Measurements from ENCODE around the gene MMP20. TPM values are rescaled to one million over a fixed set of nuclear protein-coding genes. Genes with fewer than 3 reads are reported as not detected.

MMP20 gene
- total RNA-seq (2021) = not detected in 2 replicates
- long read RNA-seq = 0 reads

GRCh38 chr11:102625177-102625576, at the start of gene MMP20:
Gene MMP20, minus strand, starts transcription at chr11:102625332. Its CDS starts 13 bp downstream, at chr11:102625319.
- H3K18ac ChIP-seq (ENCODE audit: insufficient read length, low read depth, low read length) = no peak within 1 kb of the TSS
- H3K79me2 ChIP-seq (ENCODE audit: insufficient read depth, low read length) = no peaks in the 10 kb centered on the region
- no peak within 1 kb of the TSS for H3T11ph ChIP-seq (ENCODE audit: low read length)
- DNase-seq = no peak
- no peak for TF ChIP-seq CTCF (conservative IDR thresholded peaks at IDR 0.05)
- no peaks in the 10 kb centered on the region for H3K9me3 Mint-ChIP-seq
- no peak within 1 kb of the TSS for H3K56ac ChIP-seq (ENCODE audit: insufficient read length, low read depth, low read length)
- no peak within 1 kb of the TSS for H4K91ac ChIP-seq (ENCODE audit: insufficient read length, low read depth, low read length)
- no peak within 1 kb of the TSS for H2BK12ac ChIP-seq (ENCODE audit: insufficient read length, low read depth, low read length)
- H3K4ac ChIP-seq (ENCODE audit: low read depth, low read length) = no peak within 1 kb of the TSS
- H3K79me1 ChIP-seq (ENCODE audit: insufficient read depth, low read depth, low read length, poor library complexity, severe bottlenecking) = no peaks in the 10 kb centered on the region
- no peak within 1 kb of the TSS for H2BK15ac ChIP-seq (ENCODE audit: low read depth, low read length)
- H2BK120ac ChIP-seq (ENCODE audit: low read depth, low read length, poor library complexity, severe bottlenecking) = no peak within 1 kb of the TSS
- no peak within 1 kb of the TSS for H2BK20ac ChIP-seq (ENCODE audit: low read depth, low read length, poor library complexity, severe bottlenecking)
- H3K9me3 ChIP-seq (ENCODE audit: control insufficient read depth, low read depth, low read length) = no peaks in the 10 kb centered on the region
- no peaks in the 10 kb centered on the region for H4K20me1 ChIP-seq (ENCODE audit: control insufficient read depth, insufficient read depth, insufficient read length)
- no peaks in the 10 kb centered on the region for H3K4me1 ChIP-seq (ENCODE audit: insufficient read depth, low read length)
- no peak within 1 kb of the TSS for H2AK5ac ChIP-seq (ENCODE audit: insufficient read length, low read length)
- no peak within 1 kb of the TSS for H4K8ac ChIP-seq (replicated peaks; ENCODE audit: insufficient read length, low read depth, low read length)
- H3K14ac ChIP-seq (ENCODE audit: insufficient read depth, low read length) = no peak within 1 kb of the TSS
- no peaks in the 10 kb centered on the region for H3K23me2 ChIP-seq (ENCODE audit: insufficient read length, low read depth, low read length, poor library complexity, severe bottlenecking)
- no peak within 1 kb of the TSS for H3K27ac ChIP-seq (ENCODE audit: insufficient read length, low read depth, low read length)
- no peak within 1 kb of the TSS for H2BK5ac ChIP-seq (ENCODE audit: insufficient read length, low read length)
- H3K27ac Mint-ChIP-seq = no peak within 1 kb of the TSS
- no peak within 1 kb of the TSS for H3K23ac ChIP-seq (ENCODE audit: insufficient read length, low read depth, low read length)
- H3K4me3 Mint-ChIP-seq = no peak within 1 kb of the TSS; a peak in 1 of 5 replicates
- H2AFZ ChIP-seq (ENCODE audit: low read length) = no peak within 1 kb of the TSS
- no peaks in the 10 kb centered on the region for H3K4me1 Mint-ChIP-seq
- H3K4me2 ChIP-seq (ENCODE audit: insufficient read depth, insufficient read length, low read length) = no peak within 1 kb of the TSS
- H3K36me3 Mint-ChIP-seq (ENCODE audit: insufficient read depth in 1 of 3, low read depth in 3 of 3) = no peaks in the 10 kb centered on the region
- H3K27me3 Mint-ChIP-seq (ENCODE audit: low read depth) = no peaks in the 10 kb centered on the region
- no peaks in the 10 kb centered on the region for H3K27me3 ChIP-seq (ENCODE audit: insufficient read depth, low read length)
- no CpG with 5 or more reads among the region's 5 CpGs for WGBS (ENCODE audit: extremely low coverage, insufficient read length, low lambda C conversion rate)
- H3K9ac ChIP-seq (ENCODE audit: extremely low read depth, insufficient read length, low read length) = no peak within 1 kb of the TSS
- no peak within 1 kb of the TSS for H4K5ac ChIP-seq (ENCODE audit: insufficient read length, low read depth, low read length)

Data from H9 (cell line).